GM12801 (cell line): ENCODE measurements around the gene DOK6.

Experiments
- CTCF ChIP-seq: IDR thresholded peaks from one replicate; pipeline ENCODE4 v1.5.1; 2011; ENCODE audit warnings: control low read depth; ENCODE audit not compliant: insufficient read length; ENCODE audit errors: extremely low read depth

The DOK6 gene

GRCh38 chr18:69737851-69738250 lies 337.2 kb downstream of the DOK6 start:
- no peak for TF ChIP-seq CTCF

- TF ChIP-seq CTCF = no peak
These were observed 346.7 kb downstream of the DOK6 start for GRCh38 chr18:69747388-69747787.

- TF ChIP-seq CTCF = no peak
These were observed 352.2 kb downstream of the DOK6 start for GRCh38 chr18:69752737-69753380.

- TF ChIP-seq CTCF = no peak
These were observed 353.4 kb downstream of the DOK6 start for GRCh38 chr18:69754108-69754507.

- no peak for TF ChIP-seq CTCF
These were observed 354.4 kb downstream of the DOK6 start for GRCh38 chr18:69755041-69755440.

- no peak for TF ChIP-seq CTCF
These were observed 355.3 kb downstream of the DOK6 start for GRCh38 chr18:69755856-69756496.

- TF ChIP-seq CTCF = no peak
These were observed 357.0 kb downstream of the DOK6 start for GRCh38 chr18:69757733-69758132.

- TF ChIP-seq CTCF = no peak
These were observed 357.8 kb downstream of the DOK6 start for GRCh38 chr18:69758458-69758857.
